Panc1 (cell line): ENCODE data around the gene FLRT1. TPM values are rescaled to one million over a fixed set of nuclear protein-coding genes. Genes with fewer than 3 reads are reported as not detected.
"Not testable (repeated sequence)": the region's sequence is repeated elsewhere in the genome, so short reads cannot be mapped to it uniquely, and the experiment has no call there.

Source experiments
- ATAC-seq: fragments of 200-7000 bp; cut with Tn5 transposase; 2 replicates; pipeline ENCODE4 v1.9.1; 2020; ENCODE audit warnings: mild to moderate bottlenecking, moderate library complexity
- BruUV-seq: library from RNA; stranded (reverse); fragments of 400-500 nt; replicated peaks from 2 replicates; lab custom pipeline; 2021; lab: Mats Ljungman, UMichigan
- CTCF ChIA-PET: fragments of 300-600 bp; sonication (Branson Sonifier 250); formaldehyde crosslinking; loops from one replicate; lab custom pipeline; 2022; ENCODE audit warnings: antibody characterized with exemption; lab: Charles Lee
- POLR2A ChIA-PET: fragments of 300-600 bp; sonication (Branson Sonifier 250); formaldehyde crosslinking; loops from one replicate; lab custom pipeline; 2022; ENCODE audit warnings: antibody characterized with exemption; lab: Charles Lee
- DNase-seq: peaks from one replicate; pipeline ENCODE4 v3.0.0-alpha.2; 2010; ENCODE audit warnings: low read depth, low spot score
- H3K27ac ChIP-seq: 2 replicates; pipeline ENCODE4 v1.5.1; 2011; ENCODE audit warnings: mild to moderate bottlenecking, low read length, inconsistent platforms
- H3K27me3 ChIP-seq: fragments of 200-500 bp; sonication (Bioruptor generic); 2 replicates; pipeline ENCODE4 v1.6.0; 2014; ENCODE audit warnings: low read length, inconsistent platforms; ENCODE audit not compliant: control insufficient read depth, insufficient read depth
- H3K36me3 ChIP-seq: fragments of 200-500 bp; sonication (Bioruptor generic); 2 replicates; pipeline ENCODE4 v1.5.1; 2014; ENCODE audit warnings: inconsistent platforms, mild to moderate bottlenecking, low read length, moderate library complexity; ENCODE audit not compliant: control insufficient read depth, insufficient read depth
- H3K4me1 ChIP-seq: 2 replicates; pipeline ENCODE4 v1.5.1; 2011; ENCODE audit warnings: inconsistent platforms, mild to moderate bottlenecking, low read length, moderate library complexity; ENCODE audit not compliant: control insufficient read depth, insufficient read depth
- H3K4me3 ChIP-seq, 2 experiments: 2 replicates each; pipeline ENCODE4 v1.5.1; 2011 to 2012; ENCODE audit warnings: low read depth in 2 of 2, low read length in 2 of 2, mild to moderate bottlenecking in 2 of 2, inconsistent platforms in 1 of 2, moderate library complexity in 1 of 2
- H3K9me3 ChIP-seq: fragments of 200-500 bp; sonication (Bioruptor generic); 2 replicates; pipeline ENCODE4 v1.5.1; 2014; ENCODE audit warnings: low read depth, mild to moderate bottlenecking, inconsistent platforms, low read length, moderate library complexity; ENCODE audit not compliant: control insufficient read depth, insufficient read depth
- POLR2AphosphoS5 ChIP-seq: IDR thresholded peaks from 2 replicates; pipeline ENCODE4 v1.6.1; 2012; ENCODE audit warnings: mild to moderate bottlenecking, low read depth, low read length, moderate library complexity
- SIN3A ChIP-seq: IDR thresholded peaks from 2 replicates; pipeline ENCODE4 v1.6.1; 2012; ENCODE audit warnings: low read depth, mild to moderate bottlenecking, low read length, moderate library complexity, borderline replicate concordance; ENCODE audit not compliant: insufficient read depth
- TCF7L2 ChIP-seq: IDR thresholded peaks from 2 replicates; pipeline ENCODE4 v1.6.1; 2011; ENCODE audit warnings: mild to moderate bottlenecking, low read depth, low read length, inconsistent platforms
- in situ Hi-C: cut with HindIII; loops from 2 replicates; pipeline ENCODE4 v1.10.0; 2016; ENCODE audit warnings: low sequenced_read_pairs, low pct_unique_long_range_greater_than_20kb
- intact Hi-C: fragments of 100-400 bp; cut with micrococcal nuclease; formaldehyde crosslinking; loops from one replicate; pipeline ENCODE4 v1.10.0; 2022; ENCODE audit not compliant: unreplicated experiment
- total RNA-seq: library from RNA; stranded (reverse); gene quantifications from one replicate; pipeline ENCODE4 v1.2.1, GENCODE V29; 2021; ENCODE audit not compliant: unreplicated experiment
- TF ChIP-seq, protein P1 (sequence below), 2 experiments: IDR thresholded peaks; 2 replicates each; pipeline ENCODE4 v1.6.1; 2011 to 2012; ENCODE audit warnings: low read depth in 2 of 2, control low read depth in 1 of 2, low read length in 1 of 2, mild to moderate bottlenecking in 1 of 2, moderate library complexity in 1 of 2; ENCODE audit not compliant: insufficient read depth in 1 of 2
- TF ChIP-seq, protein P2 (sequence below): fragments of 450-650 bp; IDR thresholded peaks from 2 replicates; pipeline ENCODE4 v1.5.1; 2017; ENCODE audit warnings: mild to moderate bottlenecking

The FLRT1 gene
- total RNA-seq, 1 experiment from 2014 or later: 0.51 TPM

DNA sequence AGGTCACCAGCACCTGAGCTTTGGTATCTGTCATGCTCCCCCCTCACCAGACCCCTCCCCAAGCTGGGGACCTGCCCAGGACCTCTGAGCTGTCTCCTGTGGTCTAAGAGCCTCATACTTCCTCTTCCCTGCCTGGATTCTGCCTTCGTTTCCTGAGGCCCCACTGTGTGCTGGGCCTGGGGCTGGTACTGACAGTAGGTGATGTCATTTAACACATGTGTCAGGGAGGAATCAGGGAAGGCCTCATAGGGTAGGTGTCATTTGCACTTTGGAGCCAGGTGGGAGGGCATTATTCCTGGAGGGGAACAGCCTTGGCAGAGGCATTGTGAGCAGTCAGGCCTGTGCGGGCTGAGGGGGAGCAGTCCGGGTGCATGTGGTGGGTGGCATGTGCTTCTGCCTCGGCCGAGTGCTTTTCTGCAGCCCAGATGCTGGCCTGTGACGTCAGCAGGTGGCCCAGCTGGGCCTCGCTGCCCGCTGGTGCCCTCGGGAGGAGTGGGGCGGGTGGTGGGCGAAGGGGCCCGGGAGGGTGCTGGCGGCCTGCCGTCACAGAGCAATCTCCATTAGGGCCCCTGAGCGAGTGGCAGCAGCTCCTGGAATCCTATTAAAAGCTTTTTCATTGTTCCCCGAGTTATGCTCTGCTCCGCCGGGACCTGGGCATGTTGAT, 9.1 kb downstream of the FLRT1 start:
- BruUV-seq: no TSS peak
- in situ Hi-C loops (no loop called here), intact Hi-C loops (no loop called here)
- Histone ChIP-seq H3K9me3 (no peaks in the 10 kb centered on the region), H3K36me3 (no peaks in the 10 kb centered on the region), H3K4me1 (no peaks in the 10 kb centered on the region), H3K27me3 (no peaks in the 10 kb centered on the region), H3K27ac (no peak overlapping the region), H3K4me3 (no peak overlapping the region)
- ATAC-seq: no peak
- CTCF ChIA-PET: no interaction called here
- no peak for DNase-seq
- TF ChIP-seq TCF7L2 (no peak), POLR2AphosphoS5 (no peak), SIN3A (no peak)
- TF ChIP-seq, protein P1, sequence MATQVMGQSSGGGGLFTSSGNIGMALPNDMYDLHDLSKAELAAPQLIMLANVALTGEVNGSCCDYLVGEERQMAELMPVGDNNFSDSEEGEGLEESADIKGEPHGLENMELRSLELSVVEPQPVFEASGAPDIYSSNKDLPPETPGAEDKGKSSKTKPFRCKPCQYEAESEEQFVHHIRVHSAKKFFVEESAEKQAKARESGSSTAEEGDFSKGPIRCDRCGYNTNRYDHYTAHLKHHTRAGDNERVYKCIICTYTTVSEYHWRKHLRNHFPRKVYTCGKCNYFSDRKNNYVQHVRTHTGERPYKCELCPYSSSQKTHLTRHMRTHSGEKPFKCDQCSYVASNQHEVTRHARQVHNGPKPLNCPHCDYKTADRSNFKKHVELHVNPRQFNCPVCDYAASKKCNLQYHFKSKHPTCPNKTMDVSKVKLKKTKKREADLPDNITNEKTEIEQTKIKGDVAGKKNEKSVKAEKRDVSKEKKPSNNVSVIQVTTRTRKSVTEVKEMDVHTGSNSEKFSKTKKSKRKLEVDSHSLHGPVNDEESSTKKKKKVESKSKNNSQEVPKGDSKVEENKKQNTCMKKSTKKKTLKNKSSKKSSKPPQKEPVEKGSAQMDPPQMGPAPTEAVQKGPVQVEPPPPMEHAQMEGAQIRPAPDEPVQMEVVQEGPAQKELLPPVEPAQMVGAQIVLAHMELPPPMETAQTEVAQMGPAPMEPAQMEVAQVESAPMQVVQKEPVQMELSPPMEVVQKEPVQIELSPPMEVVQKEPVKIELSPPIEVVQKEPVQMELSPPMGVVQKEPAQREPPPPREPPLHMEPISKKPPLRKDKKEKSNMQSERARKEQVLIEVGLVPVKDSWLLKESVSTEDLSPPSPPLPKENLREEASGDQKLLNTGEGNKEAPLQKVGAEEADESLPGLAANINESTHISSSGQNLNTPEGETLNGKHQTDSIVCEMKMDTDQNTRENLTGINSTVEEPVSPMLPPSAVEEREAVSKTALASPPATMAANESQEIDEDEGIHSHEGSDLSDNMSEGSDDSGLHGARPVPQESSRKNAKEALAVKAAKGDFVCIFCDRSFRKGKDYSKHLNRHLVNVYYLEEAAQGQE (IDR thresholded peaks at IDR 0.05; ENCODE audit: insufficient read depth in 1 of 2, low read depth in 2 of 2, low read length in 1 of 2): no peak
- TF ChIP-seq, protein P2, sequence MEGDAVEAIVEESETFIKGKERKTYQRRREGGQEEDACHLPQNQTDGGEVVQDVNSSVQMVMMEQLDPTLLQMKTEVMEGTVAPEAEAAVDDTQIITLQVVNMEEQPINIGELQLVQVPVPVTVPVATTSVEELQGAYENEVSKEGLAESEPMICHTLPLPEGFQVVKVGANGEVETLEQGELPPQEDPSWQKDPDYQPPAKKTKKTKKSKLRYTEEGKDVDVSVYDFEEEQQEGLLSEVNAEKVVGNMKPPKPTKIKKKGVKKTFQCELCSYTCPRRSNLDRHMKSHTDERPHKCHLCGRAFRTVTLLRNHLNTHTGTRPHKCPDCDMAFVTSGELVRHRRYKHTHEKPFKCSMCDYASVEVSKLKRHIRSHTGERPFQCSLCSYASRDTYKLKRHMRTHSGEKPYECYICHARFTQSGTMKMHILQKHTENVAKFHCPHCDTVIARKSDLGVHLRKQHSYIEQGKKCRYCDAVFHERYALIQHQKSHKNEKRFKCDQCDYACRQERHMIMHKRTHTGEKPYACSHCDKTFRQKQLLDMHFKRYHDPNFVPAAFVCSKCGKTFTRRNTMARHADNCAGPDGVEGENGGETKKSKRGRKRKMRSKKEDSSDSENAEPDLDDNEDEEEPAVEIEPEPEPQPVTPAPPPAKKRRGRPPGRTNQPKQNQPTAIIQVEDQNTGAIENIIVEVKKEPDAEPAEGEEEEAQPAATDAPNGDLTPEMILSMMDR: no peak
- POLR2A ChIA-PET: interaction anchor here (0.6 kb wide), 1 partner anchor 84 kb away, joined by 3 read pairs; no protein-coding TSS in a partner anchor

DNA sequence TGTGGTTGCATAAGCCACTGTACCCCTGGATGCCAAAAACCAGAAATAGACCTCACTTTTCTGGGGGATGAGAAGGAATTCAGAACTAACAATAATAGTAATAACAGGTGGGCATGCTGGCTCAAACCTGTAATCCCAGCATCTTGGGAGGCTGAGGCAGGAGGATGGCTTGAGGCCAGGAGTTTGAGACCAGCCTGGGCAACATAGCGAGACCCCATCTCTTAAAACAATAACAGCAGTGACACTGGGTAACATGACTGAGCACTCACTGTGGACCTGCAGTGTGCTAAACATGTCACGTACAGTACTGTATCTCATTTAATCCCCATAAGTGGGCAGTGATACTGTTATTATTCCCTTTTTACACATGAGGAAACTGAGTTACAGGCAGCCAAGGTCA, 10.0 kb downstream of the FLRT1 start:
- Histone ChIP-seq H3K4me1 (no peaks in the 10 kb centered on the region), H3K27me3 (no peaks in the 10 kb centered on the region), H3K36me3 (no peaks in the 10 kb centered on the region), H3K27ac (no peak overlapping the region), H3K9me3 (no peaks in the 10 kb centered on the region), H3K4me3 (no peak overlapping the region)
- BruUV-seq: no TSS peak
- TF ChIP-seq SIN3A (no peak), POLR2AphosphoS5 (no peak), TCF7L2 (no peak)
- TF ChIP-seq, protein P2: no peak
- TF ChIP-seq, protein P1 (IDR thresholded peaks at IDR 0.05; ENCODE audit: insufficient read depth in 1 of 2, low read depth in 2 of 2, low read length in 1 of 2): no peak
- ATAC-seq (no peak), DNase-seq (no peak)
- in situ Hi-C loops (no loop called here), intact Hi-C loops (no loop called here)
- ChIA-PET POLR2A (no interaction called here), CTCF (no interaction called here)

DNA sequence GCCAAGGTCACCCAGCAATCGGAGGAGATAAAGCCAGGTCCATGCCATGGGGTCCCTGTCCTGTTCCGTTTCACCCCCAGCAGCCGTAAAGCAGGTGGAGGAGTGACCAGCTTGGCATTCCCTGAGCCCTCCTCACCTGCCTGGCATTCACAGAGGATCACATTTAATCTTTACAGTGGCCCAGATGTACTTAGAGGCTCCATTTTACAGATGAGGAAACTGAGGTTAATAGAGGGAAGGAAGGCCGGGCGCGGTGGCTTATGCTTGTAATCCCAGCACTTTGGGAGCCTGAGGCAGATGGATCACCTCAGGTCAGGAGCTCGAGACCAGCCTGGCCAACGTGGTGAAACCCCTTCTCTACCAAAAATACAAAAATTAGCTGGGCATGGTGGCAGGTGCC, 11.6 kb downstream of the FLRT1 start:
- H3K36me3 ChIP-seq, H3K4me1 ChIP-seq, intact Hi-C loops, H3K9me3 ChIP-seq, DNase-seq, in situ Hi-C loops, H3K27ac ChIP-seq, ATAC-seq, BruUV-seq, H3K4me3 ChIP-seq, H3K27me3 ChIP-seq, CTCF ChIA-PET, POLR2A ChIA-PET: not testable (repeated sequence)
